ENCODE data around the gene EPB41L5.

DNA sequence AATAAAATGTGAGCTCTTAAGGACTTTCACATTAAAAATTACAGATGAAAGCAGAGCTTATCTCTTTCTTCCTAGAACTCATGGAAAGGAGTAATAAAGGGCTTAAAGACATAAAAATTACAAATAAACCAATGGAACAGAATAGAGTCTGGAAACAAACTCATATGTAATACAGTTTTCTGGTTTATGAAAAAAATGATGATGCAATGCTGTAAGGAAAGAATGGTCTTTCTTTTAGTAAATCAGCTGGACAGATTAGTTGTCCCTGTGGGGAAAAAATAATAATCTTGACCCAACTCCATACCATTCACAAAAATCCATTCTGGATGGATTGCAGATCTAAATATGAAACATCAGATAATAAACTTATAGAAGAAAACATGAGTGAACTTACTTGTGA is 156.1 kb downstream of the EPB41L5 start:
- TF ChIP-seq, protein P1, sequence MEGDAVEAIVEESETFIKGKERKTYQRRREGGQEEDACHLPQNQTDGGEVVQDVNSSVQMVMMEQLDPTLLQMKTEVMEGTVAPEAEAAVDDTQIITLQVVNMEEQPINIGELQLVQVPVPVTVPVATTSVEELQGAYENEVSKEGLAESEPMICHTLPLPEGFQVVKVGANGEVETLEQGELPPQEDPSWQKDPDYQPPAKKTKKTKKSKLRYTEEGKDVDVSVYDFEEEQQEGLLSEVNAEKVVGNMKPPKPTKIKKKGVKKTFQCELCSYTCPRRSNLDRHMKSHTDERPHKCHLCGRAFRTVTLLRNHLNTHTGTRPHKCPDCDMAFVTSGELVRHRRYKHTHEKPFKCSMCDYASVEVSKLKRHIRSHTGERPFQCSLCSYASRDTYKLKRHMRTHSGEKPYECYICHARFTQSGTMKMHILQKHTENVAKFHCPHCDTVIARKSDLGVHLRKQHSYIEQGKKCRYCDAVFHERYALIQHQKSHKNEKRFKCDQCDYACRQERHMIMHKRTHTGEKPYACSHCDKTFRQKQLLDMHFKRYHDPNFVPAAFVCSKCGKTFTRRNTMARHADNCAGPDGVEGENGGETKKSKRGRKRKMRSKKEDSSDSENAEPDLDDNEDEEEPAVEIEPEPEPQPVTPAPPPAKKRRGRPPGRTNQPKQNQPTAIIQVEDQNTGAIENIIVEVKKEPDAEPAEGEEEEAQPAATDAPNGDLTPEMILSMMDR (IDR thresholded peaks at IDR 0.05; ENCODE audit: insufficient read depth, low read depth, low read length) = no peak
- TF ChIP-seq EZH2 (IDR thresholded peaks at IDR 0.05; ENCODE audit: insufficient read depth, low read length) = no peak
